GM19467 (cell line): Measurements from ENCODE around the gene VAMP7.
"Not testable (repeated sequence)": the region's sequence is repeated elsewhere in the genome, so short reads cannot be mapped to it uniquely, and the experiment has no call there.

ENCODE experiments used
- ATAC-seq: cut with Tn5 transposase; IDR thresholded peaks from one replicate; pipeline ENCODE4 v1.9.1; 2021; ENCODE audit warnings: mild to moderate bottlenecking, moderate library complexity; ENCODE audit not compliant: unreplicated experiment

The VAMP7 gene

GRCh38 chrX:155900765-155901164, 19.6 kb downstream of the VAMP7 start:
- no peak for ATAC-seq

DNA sequence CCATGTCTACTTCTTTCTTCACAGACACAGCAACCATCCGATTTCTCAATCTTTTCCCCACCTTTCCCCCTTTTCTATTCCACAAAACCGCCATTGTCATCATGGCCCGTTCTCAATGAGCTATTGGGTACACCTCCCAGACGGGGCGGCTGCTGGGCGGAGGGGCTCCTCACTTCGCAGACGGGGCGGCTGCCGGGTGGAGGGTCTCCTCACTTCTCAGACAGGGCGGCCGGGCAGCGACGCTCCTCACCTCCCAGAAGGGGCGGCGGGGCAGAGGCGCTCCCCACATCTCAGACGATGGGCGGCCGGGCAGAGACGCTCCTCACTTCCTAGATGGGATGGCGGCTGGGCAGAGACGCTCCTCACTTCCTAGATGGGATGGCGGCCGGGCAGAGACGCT, 26.5 kb downstream of the VAMP7 start:
- ATAC-seq, result not testable (repeated sequence)

- no peak for ATAC-seq
Observed at GRCh38 chrX:155923200-155923599, 42.1 kb downstream of the VAMP7 start.

DNA sequence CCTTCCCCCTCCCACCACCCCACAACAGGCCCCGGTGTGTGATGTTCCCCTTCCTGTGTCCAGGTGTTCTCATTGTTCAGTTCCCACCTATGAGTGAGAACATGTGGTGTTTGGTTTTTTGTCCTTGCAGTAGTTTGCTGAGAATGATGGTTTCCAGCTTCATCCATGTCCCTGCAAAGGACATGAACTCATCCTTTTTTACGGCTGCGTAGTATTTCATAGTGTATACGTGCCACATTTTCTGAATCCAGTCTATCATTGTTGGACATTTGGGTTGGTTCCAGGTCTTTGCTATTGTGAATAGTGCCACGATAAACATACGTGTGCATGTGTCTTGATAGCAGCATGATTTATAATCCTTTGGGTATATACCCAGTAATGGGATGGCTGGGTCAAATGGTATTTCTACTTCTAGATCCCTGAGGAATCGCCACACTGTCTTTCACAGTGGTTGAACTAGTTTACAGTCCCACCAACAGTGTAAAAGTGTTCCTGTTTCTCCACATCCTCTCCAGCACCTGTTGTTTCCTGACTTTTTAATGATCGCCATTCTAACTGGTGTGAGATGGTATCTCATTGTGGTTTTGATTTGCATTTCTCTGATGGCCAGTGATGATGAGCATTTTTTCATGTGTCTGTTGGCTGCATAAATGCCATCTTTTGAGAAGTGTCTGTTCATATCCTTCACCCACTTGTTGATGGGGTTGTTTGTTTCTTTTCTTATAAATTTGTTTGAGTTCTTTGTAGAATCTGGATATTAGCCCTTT, 49.9 kb downstream of the VAMP7 start:
- not testable (repeated sequence) for ATAC-seq

DNA sequence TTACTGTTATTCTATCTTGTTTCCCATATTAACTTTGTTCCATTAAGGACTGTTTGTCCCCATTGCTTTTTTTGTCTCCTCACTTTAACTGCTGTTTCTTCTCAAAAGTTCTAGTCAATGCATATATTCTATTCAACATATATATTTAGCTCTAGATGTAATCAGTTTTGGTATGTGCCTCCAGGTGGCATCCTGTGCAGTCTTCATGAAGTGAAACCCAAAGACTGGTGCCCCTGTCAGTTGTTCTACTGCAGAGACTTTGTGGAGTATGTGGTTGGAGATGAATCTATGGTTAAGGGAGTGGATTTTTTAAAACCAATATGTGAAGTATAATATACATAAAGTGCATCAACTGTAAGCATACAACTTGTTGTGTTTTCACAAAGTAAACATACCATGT, 57.0 kb downstream of the VAMP7 start:
- no peak for ATAC-seq

- no peak for ATAC-seq
Observed at GRCh38 chrX:155949098-155949497, 68.0 kb downstream of the VAMP7 start.

DNA sequence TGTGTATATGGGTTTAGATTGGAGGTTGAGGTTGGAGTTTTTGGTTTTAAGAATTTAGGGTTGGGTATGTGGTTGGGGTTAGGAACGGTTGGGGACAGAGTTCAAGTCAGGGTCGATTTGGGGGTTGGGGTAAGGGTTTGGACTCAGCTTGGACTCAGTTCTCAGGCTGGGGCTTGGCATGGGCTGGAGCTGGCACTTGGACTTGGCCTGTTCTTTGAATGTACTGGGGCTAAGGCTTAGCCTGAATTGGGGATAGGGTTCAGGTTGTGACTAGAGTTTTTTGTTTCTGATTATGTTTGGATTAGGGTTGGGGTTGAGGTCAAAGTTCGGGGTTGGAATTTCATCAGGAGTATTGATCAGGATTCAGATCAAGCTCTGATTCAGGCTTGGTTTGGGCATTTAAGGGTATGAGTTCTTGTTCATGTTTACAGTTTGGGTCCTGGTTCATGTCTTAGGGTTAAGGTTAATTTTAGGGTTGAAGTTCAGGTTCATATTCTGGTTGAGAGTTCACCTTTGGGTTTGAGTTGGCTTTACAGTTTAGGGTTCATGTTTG, 70.2 kb downstream of the VAMP7 start:
- ATAC-seq, result no peak

GRCh38 chrX:155953055-155953454, 71.9 kb downstream of the VAMP7 start:
- ATAC-seq, result no peak

DNA sequence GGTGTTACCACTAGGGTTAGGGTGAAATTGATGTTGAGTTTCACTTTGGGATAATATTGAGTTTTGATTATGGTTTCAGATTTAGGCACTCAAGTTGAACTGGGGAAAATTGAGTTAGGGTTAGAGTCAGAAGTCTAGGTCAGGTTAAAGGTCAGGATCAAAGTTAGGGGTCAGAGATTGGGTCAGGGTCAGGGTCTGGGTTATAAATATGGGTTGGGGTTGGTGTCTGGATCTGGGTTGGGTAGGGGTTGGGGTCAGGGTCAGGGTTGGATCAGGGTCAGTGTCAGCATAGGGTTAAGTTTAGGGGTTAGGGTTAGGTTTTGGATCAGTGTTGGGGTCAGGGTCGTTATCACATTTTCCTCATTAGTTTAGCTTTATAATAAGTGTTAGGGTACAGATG, 73.6 kb downstream of the VAMP7 start:
- no peak for ATAC-seq

- no peak for ATAC-seq
Observed at GRCh38 chrX:155956099-155956498, 75.0 kb downstream of the VAMP7 start.

GRCh38 chrX:155956649-155957048, 75.5 kb downstream of the VAMP7 start:
- ATAC-seq, result no peak

DNA sequence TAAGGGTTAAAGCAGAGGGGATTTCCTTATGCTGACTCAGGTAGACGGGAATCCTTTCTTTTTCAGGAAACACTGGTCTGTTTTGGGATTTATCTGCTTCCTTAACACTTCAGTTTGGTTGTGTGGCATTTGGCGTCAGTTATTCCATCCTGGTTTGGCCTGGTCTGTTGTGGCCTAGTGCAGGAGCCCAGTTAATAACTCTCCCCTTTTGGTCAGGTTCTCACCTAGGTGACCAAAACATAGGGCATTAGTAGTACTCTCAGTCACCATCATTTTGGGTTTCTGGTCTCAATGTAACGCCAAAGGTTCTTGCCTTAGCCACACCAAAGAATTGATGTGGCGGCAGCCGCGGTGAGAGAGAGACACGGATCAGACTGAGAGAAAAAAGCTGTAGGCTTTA, 76.7 kb downstream of the VAMP7 start:
- no peak for ATAC-seq

GRCh38 chrX:155959018-155959587, 78.0 kb downstream of the VAMP7 start:
- no peak for ATAC-seq

- no peak for ATAC-seq
Observed at GRCh38 chrX:155962906-155963305, 81.8 kb downstream of the VAMP7 start.

- peak; percentile 66 for ATAC-seq
Observed at GRCh38 chrX:155966876-155967275, 85.7 kb downstream of the VAMP7 start.

GRCh38 chrX:155967653-155968325, 86.6 kb downstream of the VAMP7 start:
- no peak for ATAC-seq

DNA sequence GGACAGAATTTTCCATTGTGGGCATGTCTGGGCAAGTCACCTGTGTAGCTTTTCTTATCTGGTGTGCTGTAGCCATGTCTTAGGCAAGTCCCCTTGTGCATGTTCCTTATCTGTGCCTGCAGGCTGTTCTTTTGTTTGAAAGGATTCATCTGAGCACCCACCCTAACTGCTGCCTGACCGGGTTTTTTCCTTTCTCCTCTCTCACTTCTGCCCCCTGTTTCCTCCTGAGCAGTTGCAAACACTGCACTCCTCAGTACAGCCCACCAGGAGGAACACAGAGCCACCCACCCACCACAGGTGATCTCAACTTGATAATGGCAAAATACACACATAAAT, 87.1 kb downstream of the VAMP7 start:
- ATAC-seq, result no peak

DNA sequence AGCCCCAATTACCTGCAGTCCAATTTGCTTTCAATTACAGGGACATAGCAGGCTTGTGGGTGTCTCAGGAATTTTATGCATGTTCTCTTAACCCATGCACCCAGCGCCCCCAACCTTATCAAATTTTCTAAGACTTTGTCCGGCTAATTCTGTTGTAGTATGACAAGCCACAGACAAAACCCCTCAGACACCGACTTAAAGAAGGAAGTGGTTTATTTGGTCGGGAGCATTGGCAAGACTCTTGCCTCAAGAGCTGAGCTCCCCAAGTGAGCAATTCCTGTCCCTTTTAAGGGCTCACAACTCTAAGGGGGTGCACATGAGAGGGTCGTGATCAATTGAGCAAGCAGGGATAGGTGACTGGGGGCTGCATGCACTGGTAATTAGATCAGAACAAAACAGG, 87.6 kb downstream of the VAMP7 start:
- no peak for ATAC-seq

DNA sequence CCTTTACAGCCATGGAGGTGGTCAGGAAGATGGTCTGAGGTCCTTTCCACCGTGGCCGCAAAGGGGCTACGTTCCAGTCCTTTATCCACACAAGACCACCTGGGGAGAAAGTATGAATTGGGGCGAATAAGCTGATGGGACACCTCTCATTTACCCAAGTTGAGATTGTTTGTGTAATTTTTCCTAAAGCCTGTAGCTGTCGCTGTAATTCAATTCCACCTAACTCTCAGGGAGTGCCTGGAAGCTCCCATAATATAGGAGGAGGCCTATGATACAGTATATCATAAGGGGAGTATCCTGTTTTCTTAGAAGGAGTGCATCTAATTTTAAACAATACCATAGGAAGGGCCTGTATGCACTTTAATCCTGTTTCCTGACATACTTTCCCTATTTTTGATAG, 90.5 kb downstream of the VAMP7 start:
- not testable (repeated sequence) for ATAC-seq

DNA sequence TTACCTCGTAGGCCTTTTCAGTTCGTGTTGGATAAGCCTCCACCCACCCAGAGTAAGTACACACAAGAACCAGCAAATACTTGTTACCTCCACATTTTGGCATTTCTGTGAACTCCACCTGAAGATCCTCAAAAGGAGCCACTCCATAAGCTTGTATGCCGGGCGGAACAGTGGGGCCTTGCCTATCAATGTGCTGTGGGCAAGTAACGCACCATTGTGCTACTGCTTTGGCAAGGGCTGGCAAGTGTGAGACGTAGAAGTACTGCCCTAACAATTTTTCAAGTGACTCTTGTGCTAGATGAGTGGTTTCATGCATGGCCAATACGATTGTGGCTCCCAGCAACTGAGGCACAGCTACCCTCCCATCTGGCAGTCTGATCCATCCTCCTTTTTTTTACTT, 91.1 kb downstream of the VAMP7 start:
- not testable (repeated sequence) for ATAC-seq

GRCh38 chrX:155983326-155983725, 102.2 kb downstream of the VAMP7 start:
- ATAC-seq, result no peak

DNA sequence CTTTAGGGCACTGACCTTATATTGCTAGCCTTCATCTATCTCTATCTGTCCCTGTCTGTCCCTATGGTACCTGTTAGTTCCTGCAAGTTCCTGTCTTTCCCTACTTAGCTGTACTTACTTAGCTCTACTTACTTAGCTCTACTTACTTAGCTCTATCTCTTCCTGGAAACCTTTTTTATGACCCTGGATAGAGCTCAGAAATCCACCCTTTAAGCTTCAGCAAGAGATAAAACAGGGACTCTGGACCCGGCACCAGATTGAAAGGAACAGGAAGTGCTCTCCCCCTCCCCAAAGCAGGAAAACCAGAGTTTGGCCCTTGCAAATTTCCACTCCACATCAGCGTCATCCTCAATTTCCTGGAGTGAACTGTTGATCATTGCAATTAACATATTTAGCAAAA, 104.1 kb downstream of the VAMP7 start:
- no peak for ATAC-seq
